ENCODE results near the gene CHST15.
"Not testable (repeated sequence)": the region's sequence is repeated elsewhere in the genome, so short reads cannot be mapped to it uniquely, and the experiment has no call there.

CHST15 gene

DNA sequence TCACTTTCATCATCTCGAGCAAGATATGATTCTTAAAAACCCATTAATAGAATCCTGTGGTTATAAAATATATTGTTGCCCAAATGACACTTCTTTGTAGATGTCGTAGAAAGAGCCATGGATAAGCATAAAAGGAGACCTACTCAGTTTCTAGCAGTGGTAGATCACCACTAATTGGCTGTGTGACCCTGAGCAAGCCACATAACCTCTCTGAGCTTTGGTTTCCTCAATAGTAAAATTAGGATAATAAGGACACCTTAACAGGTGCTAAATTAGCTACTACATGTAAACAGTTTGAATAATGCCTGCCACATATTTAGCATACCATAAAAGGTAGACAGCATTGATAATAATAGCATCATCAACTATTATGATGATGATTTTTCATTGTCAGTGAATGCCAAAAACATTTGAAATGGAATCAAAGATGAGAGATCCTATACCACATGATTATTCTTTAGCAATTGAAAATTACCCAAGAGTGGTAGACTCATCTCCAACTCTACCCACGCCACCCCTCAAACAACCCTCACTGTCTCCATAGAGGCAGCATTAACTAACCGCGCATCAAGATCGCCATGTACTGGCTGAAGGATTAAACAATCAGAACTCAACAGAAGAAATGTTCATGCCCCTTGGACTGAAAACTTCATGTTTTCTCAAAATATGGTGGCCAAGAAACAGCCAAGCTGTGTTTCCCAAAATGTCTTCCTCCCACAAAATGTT, 45.8 kb downstream of the CHST15 start:
- DNase-seq (ENCODE audit: low read depth in 2 of 2, low spot score in 1 of 2): no peak

DNA sequence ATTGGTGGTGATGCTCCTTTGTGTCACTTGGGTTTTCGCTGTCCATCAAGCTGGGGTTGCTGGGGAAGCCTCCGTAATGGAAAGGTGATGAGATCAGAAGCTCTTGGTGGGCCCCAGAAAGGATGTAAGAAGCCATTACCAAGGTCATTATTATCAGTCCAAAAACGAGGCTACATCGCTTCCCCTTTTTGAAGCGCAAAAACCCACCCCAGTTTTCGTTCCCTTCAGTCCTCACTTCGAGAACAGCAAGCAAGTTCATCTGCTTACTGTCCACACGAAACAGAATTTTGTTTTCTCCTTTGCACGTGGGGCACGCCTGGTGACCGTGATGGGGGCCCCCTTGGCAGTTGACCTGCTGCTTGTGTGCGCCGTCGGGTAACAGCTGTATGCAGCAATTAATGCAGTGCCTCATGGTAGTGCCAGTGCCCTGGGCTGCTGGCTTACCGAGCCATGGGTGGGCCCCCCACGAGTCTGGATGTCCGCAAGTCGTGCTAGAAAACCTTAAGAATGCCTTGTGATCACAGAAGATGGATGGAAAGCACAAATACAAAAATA, 47.5 kb downstream of the CHST15 start:
- DNase-seq (ENCODE audit: low read depth in 2 of 2, low spot score in 1 of 2): no peak

DNA sequence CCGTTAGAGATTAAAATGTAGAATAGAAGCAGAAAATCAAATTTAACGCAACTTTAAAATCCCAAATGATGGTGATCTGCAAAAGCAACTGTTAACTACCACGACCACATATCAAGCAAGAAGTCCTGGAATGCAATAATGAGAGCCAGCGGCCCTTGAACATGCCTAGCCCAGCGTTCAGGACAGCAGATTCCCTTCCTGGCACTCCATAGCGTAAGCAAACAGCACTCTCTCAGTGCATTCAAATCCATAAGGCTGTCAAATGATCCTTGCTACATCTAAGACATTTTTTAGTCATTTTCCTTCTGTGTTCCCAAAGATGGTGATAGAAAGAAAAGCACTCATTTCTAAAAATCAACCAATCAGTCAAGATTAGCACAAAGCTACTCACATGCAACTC, 48.1 kb downstream of the CHST15 start:
- DNase-seq (ENCODE audit: low read depth in 2 of 2, low spot score in 1 of 2): no peak

DNA sequence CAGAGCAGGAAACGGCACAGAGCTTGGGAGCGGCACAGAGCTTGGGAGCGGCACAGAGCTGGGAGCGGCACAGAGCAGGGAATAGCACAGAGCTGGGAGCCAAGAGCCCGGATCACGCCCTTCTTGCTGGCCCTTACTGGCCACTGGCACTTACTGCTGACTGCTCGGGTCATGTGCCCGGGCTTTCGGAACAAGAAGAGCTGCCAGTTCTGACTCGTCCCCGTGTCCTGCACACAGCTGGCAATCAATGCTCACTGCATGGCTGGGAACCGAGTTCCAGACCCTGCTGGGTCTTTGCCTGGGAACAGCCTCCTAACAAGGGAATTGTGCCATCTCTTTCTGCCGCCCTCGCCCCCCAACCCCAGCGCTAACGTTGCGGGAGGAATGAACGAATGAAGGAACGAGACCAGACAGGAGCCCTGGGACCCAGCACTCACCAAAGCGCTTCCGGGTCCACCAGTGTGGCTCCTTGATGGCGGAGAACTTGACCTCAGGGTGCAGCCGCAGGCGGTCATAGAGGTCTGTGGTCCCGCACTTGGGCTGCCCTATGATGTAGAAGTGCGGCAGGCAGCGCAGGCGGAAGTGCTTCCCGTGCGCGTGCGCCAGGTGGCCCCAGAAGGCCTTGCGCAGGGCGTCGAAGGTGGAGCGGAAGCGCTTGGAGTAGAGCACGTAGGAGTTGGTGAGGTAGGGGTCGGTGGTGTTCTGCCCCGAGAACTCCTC, 49.1 kb downstream of the CHST15 start:
- no peak for DNase-seq (ENCODE audit: low read depth in 2 of 2, low spot score in 1 of 2)

DNA sequence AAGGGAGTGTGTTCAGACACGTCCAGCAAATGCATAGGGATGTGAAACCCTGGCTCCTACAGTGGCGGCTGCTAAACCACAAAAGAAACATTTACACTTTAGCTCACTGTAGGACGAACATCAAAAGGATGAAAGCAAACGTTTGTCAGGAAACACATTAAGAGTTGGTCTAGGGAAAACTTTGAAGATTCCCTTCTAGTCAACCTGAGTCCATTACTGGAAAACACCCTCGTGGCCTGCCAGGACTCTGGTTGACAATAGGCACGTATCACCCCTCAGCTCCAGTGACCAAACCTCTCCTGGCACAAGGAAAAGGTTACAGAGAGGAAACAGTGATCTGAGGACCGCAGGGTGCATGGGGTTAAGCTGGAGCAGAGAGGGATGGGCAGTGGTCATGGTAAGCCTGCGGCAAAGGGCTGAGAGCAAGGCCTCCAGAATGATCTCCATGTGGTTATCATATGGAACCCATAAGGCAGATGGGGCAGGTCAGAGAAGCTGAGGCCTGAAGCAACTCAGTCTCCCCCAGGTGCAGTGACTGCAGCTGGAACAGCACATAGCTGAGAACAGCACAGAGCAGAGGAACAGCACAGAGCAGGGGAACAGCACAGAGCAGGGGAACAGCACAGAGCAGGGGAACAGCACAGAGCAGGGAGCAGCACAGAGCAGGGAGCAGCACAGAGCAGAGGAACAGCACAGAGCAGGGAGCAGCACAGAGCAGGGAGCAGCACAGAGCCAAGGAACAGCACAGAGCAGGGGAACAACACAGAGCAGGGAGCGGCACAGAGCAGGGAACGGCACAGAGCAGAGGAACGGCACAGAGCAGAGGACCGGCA, 49.9 kb downstream of the CHST15 start:
- no peak for DNase-seq (ENCODE audit: low read depth in 2 of 2, low spot score in 1 of 2)

DNA sequence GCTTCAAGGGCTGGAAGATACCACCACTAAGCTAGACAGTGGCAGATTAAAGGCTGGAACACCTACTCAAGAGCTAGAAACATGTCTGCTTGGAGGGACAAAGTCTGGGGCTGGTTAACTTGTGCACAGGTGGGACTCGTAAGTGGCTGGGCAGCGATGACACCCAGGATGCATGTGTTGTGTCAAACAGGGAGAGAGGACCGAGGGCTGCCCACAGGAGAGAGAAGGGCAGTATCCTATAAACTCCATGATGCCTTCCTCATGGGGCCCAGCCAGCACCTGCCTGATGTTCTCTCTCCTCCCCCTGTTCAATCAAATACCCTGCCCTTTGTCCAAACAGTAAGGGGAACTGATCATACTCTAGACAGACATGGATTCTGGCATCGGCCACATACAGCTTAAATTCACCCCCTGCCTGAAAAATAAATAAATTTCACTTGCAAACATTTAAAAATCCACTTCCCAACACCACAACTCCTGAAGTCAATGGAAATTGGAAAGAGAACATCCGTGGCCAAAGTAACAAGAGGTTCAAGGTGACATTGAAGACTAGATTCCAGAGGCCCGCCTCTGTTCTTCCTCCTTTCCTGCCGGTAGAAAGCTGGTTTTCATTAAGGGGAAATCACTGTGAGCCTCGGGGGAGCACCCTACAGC, 50.6 kb downstream of the CHST15 start:
- no peak for DNase-seq (ENCODE audit: low read depth in 2 of 2, low spot score in 1 of 2)

DNA sequence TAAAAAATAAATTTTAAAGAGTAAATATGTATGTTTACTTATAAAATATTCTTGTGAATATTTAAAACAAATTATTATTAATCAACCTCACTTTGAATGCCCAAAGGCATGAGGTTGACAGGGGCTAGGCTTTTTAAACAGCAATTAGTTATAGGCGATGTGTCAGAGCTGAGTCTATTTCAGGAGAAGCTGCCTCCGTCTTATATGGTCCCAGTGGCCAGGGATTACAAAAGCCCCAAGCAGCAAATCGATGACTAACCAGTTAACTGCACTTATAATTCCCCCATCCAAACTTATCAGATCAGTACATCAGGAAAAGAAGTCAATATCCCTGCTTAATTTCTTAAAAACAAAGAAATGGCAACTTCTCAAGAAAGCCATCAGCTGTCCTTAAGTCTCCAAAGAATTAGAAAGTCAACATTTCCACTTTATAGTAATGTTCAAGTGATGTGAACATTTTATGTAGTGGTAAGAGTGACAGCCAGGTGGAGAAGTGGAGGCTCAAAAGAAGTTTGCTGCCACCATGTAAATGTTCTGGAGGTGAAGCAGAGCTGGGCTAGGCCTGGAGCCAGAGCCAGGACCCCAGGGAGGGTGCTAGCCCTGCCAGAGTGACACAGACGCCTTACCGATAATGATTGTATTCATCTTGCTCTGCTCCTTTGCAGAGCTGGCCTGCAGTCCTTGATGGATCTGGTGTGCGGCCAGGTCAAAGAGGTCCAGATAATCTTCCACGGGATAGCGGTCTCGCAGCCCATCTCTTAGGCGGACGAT, 51.5 kb downstream of the CHST15 start:
- no peak for DNase-seq (ENCODE audit: low read depth in 2 of 2, low spot score in 1 of 2)

DNA sequence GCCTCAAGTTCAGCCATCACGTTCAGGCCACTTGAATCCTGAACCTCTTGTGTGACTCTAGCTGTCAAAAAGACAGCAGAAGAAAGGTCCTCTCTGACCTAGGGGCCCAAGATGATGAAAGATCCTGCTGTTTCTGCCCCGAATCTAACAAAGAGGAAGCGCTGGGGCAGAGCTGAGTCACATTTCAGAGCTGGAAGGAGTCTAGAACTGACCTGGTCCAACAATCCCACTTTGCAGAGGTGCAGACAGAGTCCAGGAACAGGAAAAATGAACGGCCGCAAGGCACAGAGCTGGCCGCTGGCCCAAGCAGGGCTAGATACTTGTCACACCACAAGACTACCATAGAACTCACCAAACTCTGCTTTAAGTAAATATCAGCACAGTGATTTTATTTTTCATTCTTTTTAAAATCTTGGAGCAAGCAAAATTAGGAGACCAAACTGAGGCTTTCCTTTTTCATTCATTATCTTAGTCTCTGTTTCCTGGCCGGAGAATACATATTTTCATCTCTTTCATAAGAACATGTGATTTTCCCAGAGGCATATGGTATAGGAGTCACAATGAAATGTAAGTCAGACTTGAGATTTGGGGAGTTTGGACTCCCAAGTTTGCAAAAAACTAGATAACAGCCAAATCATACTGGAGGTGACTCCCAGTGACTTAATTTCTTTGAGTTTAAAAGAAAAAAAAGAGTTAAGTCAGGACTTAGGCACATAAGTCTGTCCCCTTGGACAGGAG, 52.8 kb downstream of the CHST15 start:
- no peak for DNase-seq (ENCODE audit: low read depth in 2 of 2, low spot score in 1 of 2)

DNA sequence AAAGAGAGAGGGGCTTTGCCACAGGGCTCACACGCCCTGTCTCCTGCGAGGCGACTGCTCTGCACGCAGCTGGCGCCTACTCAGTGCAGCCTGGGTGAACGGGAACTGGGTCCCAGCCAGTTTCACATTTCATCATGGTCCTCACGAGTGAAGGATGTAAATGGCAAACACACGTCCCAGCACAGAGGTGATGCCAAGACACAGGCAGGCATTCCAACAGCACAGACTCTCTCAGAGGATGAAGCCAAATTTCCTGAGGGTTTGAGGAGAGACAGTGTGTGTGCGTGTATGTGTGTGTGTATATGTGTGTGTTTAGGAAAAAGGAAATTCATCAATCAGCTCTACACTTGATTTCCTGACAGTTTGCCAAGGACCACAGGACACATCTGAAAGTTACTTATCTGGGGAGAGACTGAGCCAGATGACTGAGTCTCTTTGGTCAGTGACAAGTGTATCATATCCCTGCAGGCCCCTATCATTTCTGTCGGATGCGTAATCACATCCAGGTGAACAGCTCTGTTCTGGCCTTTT, 53.9 kb downstream of the CHST15 start:
- no peak for DNase-seq (ENCODE audit: low read depth in 2 of 2, low spot score in 1 of 2)

DNA sequence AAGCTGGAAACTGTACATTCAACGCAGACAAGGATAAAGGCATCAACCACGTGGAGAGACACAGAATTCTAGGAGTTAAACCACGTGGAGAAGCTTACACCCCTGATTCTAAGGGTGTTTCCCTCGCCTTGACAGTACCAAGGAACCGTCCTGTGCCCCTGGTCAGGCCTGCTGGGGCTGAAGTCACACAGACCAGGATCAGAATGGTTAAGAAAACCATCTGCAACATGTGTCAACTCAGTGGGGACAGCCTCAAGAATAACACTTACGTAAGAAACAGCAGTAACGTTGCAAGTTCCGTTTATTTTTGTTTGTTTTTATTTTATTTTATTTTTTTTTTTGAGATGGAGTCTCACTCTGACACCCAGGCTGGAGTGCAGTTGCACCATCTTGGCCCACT, 55.6 kb downstream of the CHST15 start:
- no peak for DNase-seq (ENCODE audit: low read depth in 2 of 2, low spot score in 1 of 2)

DNA sequence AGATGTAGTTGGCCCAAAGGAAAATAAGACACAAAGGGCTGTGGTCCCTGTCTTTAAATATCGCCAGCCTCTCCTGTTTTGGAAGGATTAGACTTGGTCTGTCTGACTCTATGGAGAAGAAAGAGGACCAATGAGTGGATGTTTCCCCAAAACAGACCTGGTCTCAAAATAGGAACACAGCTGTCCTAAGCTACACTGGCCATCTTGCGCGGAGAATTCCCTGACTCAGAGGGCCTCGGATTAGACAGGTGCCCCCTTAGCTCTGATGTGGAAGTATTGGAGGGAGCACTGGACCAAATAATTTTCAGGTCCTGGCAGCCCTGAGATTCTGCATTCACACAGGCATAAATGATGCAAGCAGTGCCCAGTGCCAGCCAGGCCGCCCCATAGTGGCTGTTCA, 56.1 kb downstream of the CHST15 start:
- no peak for DNase-seq (ENCODE audit: low read depth in 2 of 2, low spot score in 1 of 2)

DNA sequence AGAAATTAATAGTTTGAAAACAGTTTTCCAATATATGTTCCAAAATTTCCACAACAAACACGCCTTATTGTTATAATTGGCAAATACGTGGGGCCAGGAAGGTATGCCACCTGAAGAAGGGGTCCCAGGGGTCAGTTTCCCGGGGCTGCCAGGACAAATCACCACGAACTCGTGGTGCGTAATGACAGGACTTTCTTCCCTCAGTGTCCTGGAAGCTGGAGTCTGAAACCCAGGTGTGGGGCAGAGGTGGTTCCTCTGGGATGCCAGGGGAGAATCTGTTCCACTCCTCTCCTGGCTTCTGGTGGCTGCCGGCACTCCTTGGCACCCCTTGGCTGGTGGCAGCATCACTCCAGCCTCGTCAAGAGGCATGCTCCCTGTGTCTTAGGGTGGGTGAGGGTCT, 56.7 kb downstream of the CHST15 start:
- DNase-seq (ENCODE audit: low read depth in 2 of 2, low spot score in 1 of 2): no peak

DNA sequence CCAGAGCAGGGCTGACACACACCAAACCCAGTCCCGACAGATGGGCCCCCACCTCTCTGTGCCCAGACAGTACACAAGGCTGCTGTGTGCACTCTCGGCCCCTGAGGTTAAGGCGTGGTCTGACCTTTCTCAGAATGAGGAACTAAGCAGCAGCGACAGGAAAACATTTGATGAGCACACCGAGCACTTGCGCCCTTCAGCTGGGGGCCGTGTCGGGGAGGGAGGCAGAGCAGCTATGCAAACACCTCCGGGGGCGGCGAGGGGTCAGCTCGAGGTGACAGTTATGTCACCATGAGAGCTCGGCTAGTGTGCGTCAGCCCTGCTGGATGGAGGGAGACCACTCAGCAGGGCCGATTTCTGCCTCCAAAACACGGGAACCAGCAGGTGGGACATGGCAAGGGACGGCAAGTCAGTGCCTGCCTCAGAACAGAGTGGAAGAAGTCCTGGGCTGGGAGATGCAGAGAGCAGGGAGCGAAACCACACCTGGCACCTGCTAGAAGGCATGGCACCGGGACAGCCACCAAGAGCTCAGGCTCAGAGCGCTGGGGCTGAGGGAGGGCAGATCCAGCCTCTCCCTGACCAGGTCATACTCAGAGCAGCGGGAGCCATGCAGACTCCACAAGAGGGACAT, 57.4 kb downstream of the CHST15 start:
- DNase-seq (ENCODE audit: low read depth in 2 of 2, low spot score in 1 of 2): no peak

DNA sequence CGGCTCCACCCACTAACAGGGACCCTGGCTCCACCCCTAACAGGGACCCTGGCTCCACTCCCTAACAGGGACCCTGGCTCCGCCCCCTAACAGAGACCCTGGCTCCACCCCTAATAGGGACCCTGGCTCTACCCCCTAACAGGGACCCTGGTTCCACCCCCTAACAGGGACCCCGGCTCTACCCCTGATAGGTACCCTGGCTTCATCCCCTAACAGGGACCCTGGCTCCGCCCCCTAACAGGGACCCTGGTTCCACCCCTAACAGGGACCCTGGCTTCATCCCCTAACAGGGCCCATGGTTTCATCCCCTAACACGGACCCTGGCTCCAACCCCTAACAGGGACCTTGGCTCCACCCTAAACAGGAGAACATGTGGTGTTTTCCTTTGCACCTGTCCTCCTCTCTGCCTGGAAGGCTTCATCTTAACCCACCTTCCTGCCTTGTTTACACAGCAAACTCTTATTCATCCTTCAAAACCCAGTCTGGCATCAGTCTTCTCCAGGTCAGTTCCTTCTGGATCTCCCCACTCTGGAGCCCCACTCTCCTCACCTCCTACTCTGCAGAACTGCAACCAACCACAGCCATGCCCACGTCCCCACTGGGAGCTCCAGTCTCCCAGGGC, 58.0 kb downstream of the CHST15 start:
- no peak for DNase-seq (ENCODE audit: low read depth in 2 of 2, low spot score in 1 of 2)

DNA sequence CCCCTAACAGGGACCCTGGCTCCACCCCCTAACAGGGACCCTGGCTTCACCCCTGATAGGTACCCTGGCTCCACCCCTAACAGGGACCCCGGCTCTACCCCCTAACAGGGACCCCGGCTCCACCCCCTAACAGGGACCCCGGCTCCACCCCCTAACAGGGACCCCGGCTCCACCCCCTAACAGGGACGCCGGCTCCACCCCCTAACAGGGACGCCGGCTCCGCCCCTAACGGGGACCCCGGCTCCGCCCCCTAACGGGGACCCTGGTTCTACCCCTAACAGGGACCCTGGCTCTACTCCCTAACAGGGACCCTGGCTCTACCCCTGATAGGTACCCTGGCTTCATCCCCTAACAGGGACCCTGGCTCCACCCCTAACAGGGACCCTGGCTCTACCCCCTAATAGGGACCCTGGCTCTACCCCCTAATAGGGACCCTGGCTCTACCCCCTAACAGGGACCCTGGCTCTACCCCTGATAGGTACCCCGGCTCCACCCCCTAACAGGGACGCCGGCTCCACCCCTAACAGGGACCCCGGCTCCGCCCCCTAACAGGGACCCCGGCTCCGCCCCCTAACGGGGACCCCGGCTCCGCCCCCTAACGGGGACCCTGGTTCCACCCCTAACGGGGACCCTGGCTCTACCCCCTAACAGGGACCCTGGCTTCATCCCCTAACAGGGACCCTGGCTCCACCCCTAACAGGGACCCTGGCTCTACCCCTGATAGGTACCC, 58.7 kb downstream of the CHST15 start:
- DNase-seq (ENCODE audit: low read depth in 2 of 2, low spot score in 1 of 2): not testable (repeated sequence)

DNA sequence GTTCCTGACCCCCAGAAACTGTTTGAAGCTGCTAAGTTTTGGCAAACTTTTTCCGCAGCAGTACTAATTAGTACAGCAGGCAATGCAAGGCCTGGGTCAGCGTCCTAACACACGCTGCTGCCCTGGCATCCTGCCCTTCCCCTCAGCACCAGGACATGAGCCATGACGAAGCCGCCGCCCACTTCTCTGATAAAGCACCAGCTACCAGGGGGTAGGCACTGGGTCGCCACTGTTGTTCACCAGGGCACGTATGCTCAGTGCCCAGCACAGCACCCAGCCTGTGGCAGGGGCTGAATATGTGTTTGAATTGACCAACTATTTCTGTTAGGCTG, 59.5 kb downstream of the CHST15 start:
- no peak for DNase-seq (ENCODE audit: low read depth in 2 of 2, low spot score in 1 of 2)

DNA sequence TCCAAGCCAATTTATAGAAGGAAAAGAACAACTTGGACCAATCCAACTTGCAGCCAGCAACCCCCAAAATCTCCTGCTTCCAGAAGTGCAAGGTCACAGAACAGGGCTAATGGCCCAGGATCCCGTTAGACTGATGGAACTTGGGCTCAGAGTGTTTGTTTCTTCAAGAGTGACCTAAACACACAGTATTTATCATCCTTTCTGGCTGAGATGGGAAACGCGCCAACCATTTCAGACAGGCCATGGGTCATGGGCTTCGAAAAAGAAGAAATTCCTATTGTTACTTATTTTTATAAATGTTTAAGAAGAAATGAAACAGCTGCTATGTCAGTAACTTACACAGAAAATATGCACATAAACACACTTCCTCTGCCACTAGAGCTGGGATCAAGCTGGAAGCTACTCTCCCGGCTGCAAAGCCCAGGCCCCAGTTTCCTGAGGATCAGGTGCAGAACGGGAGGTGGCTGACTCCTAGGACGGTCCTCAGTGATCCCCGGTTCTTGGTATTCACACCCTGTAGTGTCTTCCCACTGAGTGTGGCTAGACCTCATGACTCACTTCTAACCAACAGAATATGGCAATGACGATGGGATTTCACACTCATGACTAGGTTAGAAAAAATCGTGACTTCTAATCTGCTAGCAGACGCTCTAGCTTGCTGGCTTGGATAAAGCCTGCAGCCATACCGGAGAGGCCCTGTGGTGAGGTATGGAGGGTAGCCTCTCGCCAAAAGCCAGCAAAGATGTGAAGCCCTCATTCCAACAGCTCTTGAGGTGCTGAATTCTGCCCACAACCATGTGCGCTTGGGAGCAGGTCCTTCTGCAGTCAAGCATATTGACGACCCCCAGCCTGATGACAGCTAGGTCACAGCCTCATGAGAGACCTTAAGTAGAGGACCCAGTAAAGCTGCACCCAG, 60.2 kb downstream of the CHST15 start:
- no peak for DNase-seq (ENCODE audit: low read depth in 2 of 2, low spot score in 1 of 2)

All from stimulated activated CD8-positive, alpha-beta memory T cell treated with anti-CD3 and anti-CD28 coated beads, Interleukin-4, amount 100 ng/mL, for 1 hour (primary cell).